ENCODE measurements around the gene UFC1. TPM values are rescaled to one million over a fixed set of nuclear protein-coding genes. Genes with fewer than 3 reads are reported as not detected.

The UFC1 gene
- total RNA-seq: 10 to 100 TPM; 68.3 to 79.9 (median 76.7) TPM

DNA sequence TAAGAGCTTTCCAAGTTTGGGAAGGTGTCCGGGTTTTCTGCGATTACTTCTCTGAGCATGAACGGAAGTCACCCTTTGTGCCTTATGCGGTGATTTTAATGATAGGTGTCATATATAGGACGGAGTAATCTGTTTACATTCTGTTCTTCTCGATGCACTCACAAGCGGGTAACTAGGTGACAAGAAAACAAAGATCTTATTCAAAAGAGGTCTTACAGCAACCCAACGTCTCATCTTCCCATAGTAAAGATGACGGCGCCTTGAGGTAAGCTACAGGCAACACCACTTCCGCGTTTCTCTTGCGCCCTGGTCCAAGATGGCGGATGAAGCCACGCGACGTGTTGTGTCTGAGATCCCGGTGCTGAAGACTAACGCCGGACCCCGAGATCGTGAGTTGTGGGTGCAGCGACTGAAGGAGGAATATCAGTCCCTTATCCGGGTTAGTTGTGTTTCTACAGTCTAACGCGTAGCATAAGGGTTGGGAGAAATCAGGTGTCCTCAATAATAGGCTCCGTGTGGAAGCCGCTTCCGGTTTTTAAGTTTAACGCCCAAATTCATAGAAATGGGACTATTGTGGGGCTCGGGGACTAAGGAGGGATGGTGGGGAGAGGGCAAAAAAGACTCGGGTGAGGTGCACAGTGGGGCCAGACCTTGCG is at the start of gene UFC1:
Gene UFC1 (plus strand): TSS at position 297 of the 656 bp plus-strand sequence. CDS start 20 bp downstream, at position 317.
- intact Hi-C loops (cut with DNase I): no loop called here
- TF ChIP-seq CTCF (IDR thresholded peaks at IDR 0.05) (peak in 2 of 6 experiments; percentile 4 to 19), POLR2A (IDR thresholded peaks at IDR 0.05) (peak in 1 of 4 donors; percentile 38)
- no peaks in the 10 kb centered on the region for H3K9me3 ChIP-seq
- 0 to 1% methylated on average over 25 to 32 of the region's 33 CpGs for WGBS, 2 donors
- H3K4me1 ChIP-seq: peaks cover 7 to 35% (median 10%) of the 10 kb centered on the region in 3 donors
- no peaks in the 10 kb centered on the region for H3K27me3 ChIP-seq
- peak; percentile 54 for DNase-seq
- peak within 1 kb of the TSS; percentile 94 to 97 (median 94) for H3K27ac ChIP-seq
- H3K36me3 ChIP-seq: peaks cover 0 to 21% (median 8%) of the 10 kb centered on the region in 3 donors
- peak within 1 kb of the TSS; percentile 55 to 84 (median 72) for H3K4me3 ChIP-seq

- Histone ChIP-seq H3K36me3 (peaks cover 0 to 40% (median 9%) of the 10 kb centered on the region in 3 donors), H3K27me3 (no peaks in the 10 kb centered on the region), H3K4me1 (peaks cover 0 to 22% (median 0%) of the 10 kb centered on the region in 3 donors), H3K9me3 (no peaks in the 10 kb centered on the region), H3K4me3 (no peak overlapping the region), H3K27ac (no peak overlapping the region)
- TF ChIP-seq POLR2A (IDR thresholded peaks at IDR 0.05): no peak
- no peak for TF ChIP-seq CTCF (IDR thresholded peaks at IDR 0.05)
- 87 to 92% methylated on average over 1 of the region's 1 CpG for WGBS, 2 donors
- DNase-seq: no peak
- intact Hi-C loops (cut with DNase I): no loop called here
Observed at GRCh38 chr1:161106431-161106830, 47.3 kb upstream of the UFC1 start.

- Histone ChIP-seq H3K27ac (no peak overlapping the region), H3K4me1 (peaks cover 4 to 48% (median 9%) of the 10 kb centered on the region in 3 donors), H3K4me3 (no peak overlapping the region), H3K27me3 (no peaks in the 10 kb centered on the region), H3K36me3 (peaks cover 0 to 18% (median 0%) of the 10 kb centered on the region in 3 donors), H3K9me3 (no peaks in the 10 kb centered on the region)
- 75 to 96% methylated on average over 3 of the region's 3 CpGs for WGBS, 2 donors
- intact Hi-C loops (cut with DNase I): no loop called here
- no peak for DNase-seq
- TF ChIP-seq CTCF (IDR thresholded peaks at IDR 0.05) (no peak), POLR2A (IDR thresholded peaks at IDR 0.05) (no peak)
Observed at GRCh38 chr1:161111117-161111516, 42.7 kb upstream of the UFC1 start.

- H3K36me3 ChIP-seq: peaks cover 0 to 14% (median 0%) of the 10 kb centered on the region in 3 donors
- peaks cover 4 to 52% (median 13%) of the 10 kb centered on the region in 3 donors for H3K4me1 ChIP-seq
- 84 to 87% methylated on average over 2 of the region's 2 CpGs for WGBS, 2 donors
- intact Hi-C loops (cut with DNase I): no loop called here
- DNase-seq: no peak
- H3K9me3 ChIP-seq: no peaks in the 10 kb centered on the region
- H3K4me3 ChIP-seq: no peak overlapping the region
- TF ChIP-seq CTCF (IDR thresholded peaks at IDR 0.05) (no peak), POLR2A (IDR thresholded peaks at IDR 0.05) (no peak)
- H3K27me3 ChIP-seq: no peaks in the 10 kb centered on the region
- H3K27ac ChIP-seq: no peak overlapping the region
Observed at GRCh38 chr1:161111527-161111926, 42.3 kb upstream of the UFC1 start.

DNA sequence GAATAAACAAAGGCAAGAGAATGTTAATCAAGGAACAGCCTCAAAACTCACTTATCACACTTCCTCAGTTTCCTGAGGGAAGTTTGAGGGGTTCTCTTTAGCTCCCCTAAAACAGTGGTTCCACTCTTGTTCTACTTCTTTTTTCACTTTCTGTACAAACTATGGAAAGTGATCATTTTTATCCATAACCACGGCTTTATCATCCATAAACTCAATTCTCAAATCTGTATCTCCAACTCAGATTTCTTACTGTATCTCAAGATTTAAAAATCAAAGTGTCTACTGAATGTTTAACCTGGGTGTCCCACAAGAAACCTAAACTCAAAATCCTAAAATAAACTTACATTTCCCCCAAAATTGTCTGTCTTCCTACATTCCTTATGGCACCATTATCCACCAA is 39.9 kb upstream of the UFC1 start:
- Histone ChIP-seq H3K27me3 (no peaks in the 10 kb centered on the region), H3K9me3 (no peaks in the 10 kb centered on the region), H3K4me3 (no peak overlapping the region), H3K4me1 (peaks cover 16 to 67% (median 25%) of the 10 kb centered on the region in 3 donors), H3K27ac (no peak overlapping the region), H3K36me3 (peaks cover 0 to 9% (median 0%) of the 10 kb centered on the region in 3 donors)
- 67 to 75% methylated on average over 1 of the region's 1 CpG for whole genome bisulfite sequencing, 2 donors
- no peak for TF ChIP-seq CTCF (IDR thresholded peaks at IDR 0.05)
- TF ChIP-seq POLR2A (IDR thresholded peaks at IDR 0.05): no peak
- no peak for DNase-seq
- intact Hi-C loops (cut with DNase I): no loop called here

Data from esophagus squamous epithelium (tissue), 5 donors.